ENCODE measurements around the gene NDST4. TPM values are rescaled to one million over a fixed set of nuclear protein-coding genes. Genes with fewer than 3 reads are reported as not detected.

The NDST4 gene
- not detected in 2 replicates for total RNA-seq

DNA sequence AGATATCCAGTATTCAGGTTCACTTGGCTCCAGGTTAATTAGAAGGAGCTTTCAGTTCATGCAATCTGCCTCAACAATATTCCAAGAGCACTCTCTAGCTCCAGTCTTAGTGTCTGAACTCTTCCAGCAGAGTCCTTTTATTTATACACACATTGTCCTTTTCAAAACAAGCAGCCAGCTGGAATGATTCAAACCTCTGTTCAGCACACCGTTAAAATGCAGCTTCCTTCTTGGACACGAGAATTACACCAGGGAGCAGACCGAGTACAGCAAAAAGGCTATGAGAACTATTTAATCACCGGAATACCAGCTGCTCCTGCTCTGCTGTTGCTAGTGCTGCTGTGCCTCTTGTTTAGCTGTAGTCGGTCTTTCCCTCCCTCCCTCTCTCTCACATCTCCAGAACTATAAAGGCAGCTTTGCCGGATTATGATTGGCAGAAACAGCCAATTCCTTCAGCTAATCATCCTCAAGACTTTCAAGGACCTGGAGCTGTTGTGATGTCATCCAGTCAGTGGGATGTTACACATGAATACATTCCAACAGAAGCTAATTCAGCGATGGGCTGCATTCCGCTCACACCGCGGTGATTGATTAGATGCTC, at the start of gene NDST4:
Gene NDST4 (minus strand): TSS at position 115 of the 601 bp plus-strand sequence. CDS start 36,584 bp downstream, outside the sequence.
- H3K4me3 Mint-ChIP-seq: no peak within 1 kb of the TSS
- no peak for DNase-seq
- H3K9me3 Mint-ChIP-seq: no peaks in the 10 kb centered on the region
- H3K27ac Mint-ChIP-seq: no peak within 1 kb of the TSS
- intact Hi-C loops (cut with micrococcal nuclease): no loop called here
- no peaks in the 10 kb centered on the region for H3K36me3 Mint-ChIP-seq (ENCODE audit: low read depth)
- H3K27me3 Mint-ChIP-seq: no peaks in the 10 kb centered on the region
- no peaks in the 10 kb centered on the region for H3K4me1 Mint-ChIP-seq

DNA sequence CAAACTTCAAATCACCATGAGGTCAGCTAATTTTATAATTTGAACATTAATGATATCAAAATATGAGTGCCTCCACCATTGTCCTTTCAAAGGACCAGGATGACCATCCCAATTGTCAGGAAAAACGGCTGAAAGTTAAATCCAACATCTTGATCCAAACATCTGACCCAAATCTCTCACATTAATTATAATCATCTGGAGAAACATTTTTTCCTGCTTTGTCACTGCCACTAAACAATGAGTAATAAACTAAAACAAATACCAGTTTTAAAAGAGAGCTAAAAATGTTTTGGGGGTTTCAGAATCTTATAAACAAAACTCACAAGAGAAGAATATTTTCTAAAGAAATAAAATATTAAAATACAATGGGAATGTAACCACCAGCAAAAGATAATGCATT, 45.7 kb upstream of the NDST4 start:
- no peaks in the 10 kb centered on the region for H3K36me3 Mint-ChIP-seq (ENCODE audit: low read depth)
- no peaks in the 10 kb centered on the region for H3K9me3 Mint-ChIP-seq
- intact Hi-C loops (cut with micrococcal nuclease): no loop called here
- H3K27ac Mint-ChIP-seq: no peak overlapping the region
- DNase-seq: no peak
- H3K27me3 Mint-ChIP-seq: no peaks in the 10 kb centered on the region
- H3K4me1 Mint-ChIP-seq: no peaks in the 10 kb centered on the region
- no peak overlapping the region for H3K4me3 Mint-ChIP-seq

DNA sequence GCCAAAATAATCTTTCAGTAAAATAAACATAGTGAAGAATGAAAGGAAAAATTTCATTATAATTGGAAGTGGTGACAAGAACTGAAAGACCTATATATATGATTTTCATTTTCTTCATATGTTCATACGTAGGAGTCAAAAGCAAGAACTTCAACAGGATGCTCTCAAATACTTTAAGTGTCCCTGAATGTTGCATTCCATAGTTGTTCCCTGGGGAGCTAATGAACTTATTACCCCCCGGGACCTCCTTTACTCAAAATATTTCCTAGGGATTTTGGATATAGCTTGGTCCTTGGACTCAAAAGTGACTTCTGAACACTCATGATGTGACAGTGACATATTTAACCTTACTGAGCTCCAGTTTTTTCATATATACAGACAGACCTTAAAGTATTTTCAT, 44.9 kb upstream of the NDST4 start:
- no peaks in the 10 kb centered on the region for H3K27me3 Mint-ChIP-seq
- no peaks in the 10 kb centered on the region for H3K36me3 Mint-ChIP-seq (ENCODE audit: low read depth)
- H3K9me3 Mint-ChIP-seq: no peaks in the 10 kb centered on the region
- H3K4me1 Mint-ChIP-seq: no peaks in the 10 kb centered on the region
- no peak overlapping the region for H3K27ac Mint-ChIP-seq
- no peak overlapping the region for H3K4me3 Mint-ChIP-seq
- intact Hi-C loops (cut with micrococcal nuclease): no loop called here
- DNase-seq: no peak

DNA sequence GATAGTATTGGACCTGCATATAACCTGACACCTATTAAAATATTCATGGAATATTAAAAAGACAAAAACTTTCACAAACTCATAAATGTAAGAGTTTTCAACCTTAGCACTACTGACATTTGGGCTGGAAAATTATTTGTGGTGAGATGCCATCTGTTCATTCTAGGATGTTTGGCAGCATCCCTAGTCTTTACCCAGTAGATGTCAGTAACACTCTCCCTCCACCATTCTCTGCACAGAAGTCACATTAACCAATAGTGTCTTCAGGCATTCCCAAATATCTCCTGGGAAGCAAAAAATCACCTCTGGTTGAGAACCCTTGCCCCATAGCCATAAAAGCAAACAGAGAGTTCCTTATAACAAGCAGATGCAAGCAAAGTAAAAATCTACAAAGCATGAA, 41.4 kb upstream of the NDST4 start:
- Mint-ChIP-seq H3K27ac (no peak overlapping the region), H3K4me3 (no peak overlapping the region), H3K4me1 (no peaks in the 10 kb centered on the region), H3K9me3 (no peaks in the 10 kb centered on the region), H3K36me3 (ENCODE audit: low read depth) (no peaks in the 10 kb centered on the region), H3K27me3 (no peaks in the 10 kb centered on the region)
- DNase-seq: no peak
- intact Hi-C loops (cut with micrococcal nuclease): no loop called here

DNA sequence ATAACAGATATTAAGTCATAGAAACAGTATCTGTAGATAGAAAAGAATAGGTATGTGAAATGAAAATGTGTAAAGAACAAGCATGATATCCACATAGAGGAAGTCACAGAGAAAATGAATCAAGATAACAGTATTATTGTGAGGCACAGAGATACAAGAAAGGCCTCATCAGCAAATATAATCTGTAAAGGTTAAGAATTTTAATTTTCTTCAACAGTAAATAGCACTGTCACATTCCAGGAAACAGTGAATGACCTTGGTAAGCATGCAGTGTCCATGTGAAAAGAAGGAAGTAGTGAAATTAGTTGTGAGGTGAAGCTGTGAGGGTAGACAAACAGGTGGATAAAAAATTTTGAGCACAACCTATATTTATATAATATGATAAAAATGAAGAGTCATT, 39.5 kb upstream of the NDST4 start:
- Mint-ChIP-seq H3K27ac (no peak overlapping the region), H3K36me3 (ENCODE audit: low read depth) (no peaks in the 10 kb centered on the region), H3K4me1 (no peaks in the 10 kb centered on the region), H3K9me3 (no peaks in the 10 kb centered on the region), H3K4me3 (no peak overlapping the region), H3K27me3 (no peaks in the 10 kb centered on the region)
- intact Hi-C loops (cut with micrococcal nuclease): no loop called here
- no peak for DNase-seq

DNA sequence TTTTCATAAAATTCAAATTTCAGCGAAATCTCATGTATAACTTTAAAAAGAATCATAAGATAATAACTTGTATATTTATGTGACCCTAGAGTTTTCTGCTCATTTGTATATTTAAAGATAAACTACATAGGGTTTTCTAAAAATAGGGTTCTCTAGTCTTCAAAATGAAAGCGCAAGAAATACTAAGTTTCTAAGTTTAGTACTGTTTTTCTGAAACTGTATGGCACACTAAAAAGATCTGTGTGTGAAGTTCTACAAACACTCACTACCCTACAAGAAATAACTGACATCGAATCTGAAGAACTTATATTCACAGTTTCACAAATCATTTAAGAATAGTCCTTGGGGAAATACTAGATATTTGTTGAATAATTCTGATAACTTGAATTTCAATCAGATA, 38.7 kb upstream of the NDST4 start:
- H3K27ac Mint-ChIP-seq: no peak overlapping the region
- H3K27me3 Mint-ChIP-seq: no peaks in the 10 kb centered on the region

DNA sequence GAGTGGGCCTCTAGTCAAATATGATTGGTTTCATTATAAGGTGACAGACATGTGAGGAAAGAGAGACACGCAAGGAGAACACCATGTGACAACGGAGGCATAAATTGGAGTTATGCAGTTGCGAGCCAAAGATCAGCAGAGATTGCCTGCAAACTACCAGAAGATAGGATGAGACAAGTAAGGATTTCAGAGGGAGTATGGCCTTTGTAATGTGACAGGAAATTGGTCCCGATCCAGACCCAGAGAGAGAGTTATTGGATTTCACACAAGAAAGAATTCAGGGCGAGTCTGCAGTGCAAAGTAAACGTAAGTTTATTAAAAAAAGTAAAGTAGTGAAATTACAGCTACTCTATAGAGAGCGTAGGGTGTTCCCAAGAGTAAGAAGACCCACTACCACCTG, 35.7 kb upstream of the NDST4 start:
- Mint-ChIP-seq H3K36me3 (ENCODE audit: low read depth) (no peaks in the 10 kb centered on the region), H3K9me3 (no peaks in the 10 kb centered on the region), H3K27ac (no peak overlapping the region), H3K4me3 (no peak overlapping the region), H3K27me3 (no peaks in the 10 kb centered on the region), H3K4me1 (no peaks in the 10 kb centered on the region)
- intact Hi-C loops (cut with micrococcal nuclease): no loop called here
- DNase-seq: no peak

More for the DNA sequence above, 38.7 kb upstream of the NDST4 start:
- Mint-ChIP-seq H3K4me1 (no peaks in the 10 kb centered on the region), H3K4me3 (no peak overlapping the region), H3K36me3 (ENCODE audit: low read depth) (no peaks in the 10 kb centered on the region), H3K9me3 (no peaks in the 10 kb centered on the region)
- DNase-seq: no peak
- intact Hi-C loops (cut with micrococcal nuclease): no loop called here

DNA sequence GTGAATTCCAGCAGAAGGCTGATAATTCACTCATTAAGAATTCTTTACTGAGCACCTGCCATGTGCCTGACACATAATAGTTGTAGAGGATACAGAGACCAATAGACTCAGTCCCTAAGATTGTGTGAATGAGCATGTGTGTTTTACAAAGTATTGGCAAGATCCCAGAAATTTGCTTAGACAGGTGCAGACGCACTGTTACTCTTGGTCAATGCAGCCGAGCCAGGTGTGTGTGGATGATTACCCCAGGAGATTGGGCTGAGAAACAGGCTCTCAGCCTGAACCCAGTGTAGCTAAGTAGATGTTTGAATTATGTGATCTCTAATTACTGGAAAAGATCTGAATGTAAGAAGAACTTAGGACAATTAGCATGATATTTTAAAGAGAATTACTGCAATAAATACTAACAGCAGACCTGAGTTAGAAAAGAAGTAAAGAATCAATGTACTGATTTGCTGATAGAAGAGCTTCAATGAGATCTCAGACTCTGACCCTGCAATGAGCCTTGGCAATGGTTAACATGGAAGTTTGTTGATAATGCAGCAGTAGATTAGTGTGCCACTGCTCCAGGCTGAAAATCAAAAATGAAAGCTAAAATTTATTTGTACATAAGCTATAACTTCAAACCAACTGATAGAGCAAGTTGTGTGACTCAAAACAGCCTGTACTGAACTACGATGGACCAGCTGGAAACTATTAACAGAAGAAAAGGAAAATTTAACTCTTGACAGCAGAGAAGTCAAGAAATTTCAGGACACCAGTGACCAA, 32.2 kb upstream of the NDST4 start:
- Mint-ChIP-seq H3K36me3 (ENCODE audit: low read depth) (no peaks in the 10 kb centered on the region), H3K9me3 (no peaks in the 10 kb centered on the region), H3K4me3 (no peak overlapping the region), H3K4me1 (no peaks in the 10 kb centered on the region), H3K27me3 (no peaks in the 10 kb centered on the region), H3K27ac (no peak overlapping the region)
- intact Hi-C loops (cut with micrococcal nuclease): no loop called here
- DNase-seq: no peak

DNA sequence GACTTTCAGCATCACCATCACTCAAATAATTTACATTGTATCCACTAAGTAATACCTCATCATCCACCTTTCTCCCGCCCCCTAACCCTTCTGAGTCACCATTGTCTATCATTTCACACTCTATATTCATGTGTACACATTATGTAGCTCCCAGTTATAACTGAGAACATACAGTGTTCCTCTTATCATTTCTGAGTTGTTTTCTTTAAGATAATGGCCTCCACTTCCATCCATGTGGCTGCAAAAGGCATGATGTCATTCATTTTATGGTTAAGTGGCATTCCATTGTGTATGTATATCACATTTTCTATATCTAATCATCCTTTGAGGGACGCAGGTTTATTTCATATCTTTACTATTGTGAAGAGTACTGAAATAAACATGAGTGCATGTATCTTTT, 14.6 kb upstream of the NDST4 start:
- H3K36me3 Mint-ChIP-seq (ENCODE audit: low read depth): no peaks in the 10 kb centered on the region
- no peaks in the 10 kb centered on the region for H3K27me3 Mint-ChIP-seq
- no peak for DNase-seq
- intact Hi-C loops (cut with micrococcal nuclease): no loop called here
- H3K9me3 Mint-ChIP-seq: no peaks in the 10 kb centered on the region
- H3K4me1 Mint-ChIP-seq: no peaks in the 10 kb centered on the region
- H3K4me3 Mint-ChIP-seq: no peak overlapping the region
- H3K27ac Mint-ChIP-seq: no peak overlapping the region

DNA sequence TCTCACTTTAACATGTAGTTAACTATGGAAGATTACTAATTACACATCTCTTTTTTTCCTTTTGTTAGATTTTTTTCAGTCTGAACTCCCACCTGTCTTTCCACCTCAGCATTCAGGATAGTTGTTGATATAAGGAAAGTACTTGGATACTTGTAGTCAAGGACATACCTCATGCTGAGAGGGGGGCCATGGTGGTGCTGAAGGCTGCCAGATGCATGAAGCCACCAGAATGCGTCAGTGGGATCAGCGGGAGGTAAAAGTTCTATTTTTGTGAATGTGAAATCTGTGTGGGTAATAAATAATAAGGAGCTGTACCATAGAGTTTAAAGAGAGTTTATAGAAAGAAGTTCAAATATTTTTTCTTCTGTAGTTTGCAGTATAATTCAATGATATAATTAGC, 13.1 kb upstream of the NDST4 start:
- no peaks in the 10 kb centered on the region for H3K9me3 Mint-ChIP-seq
- no peaks in the 10 kb centered on the region for H3K27me3 Mint-ChIP-seq
- no peak overlapping the region for H3K27ac Mint-ChIP-seq
- no peaks in the 10 kb centered on the region for H3K4me1 Mint-ChIP-seq
- no peaks in the 10 kb centered on the region for H3K36me3 Mint-ChIP-seq (ENCODE audit: low read depth)
- H3K4me3 Mint-ChIP-seq: no peak overlapping the region
- DNase-seq: no peak
- intact Hi-C loops (cut with micrococcal nuclease): no loop called here

DNA sequence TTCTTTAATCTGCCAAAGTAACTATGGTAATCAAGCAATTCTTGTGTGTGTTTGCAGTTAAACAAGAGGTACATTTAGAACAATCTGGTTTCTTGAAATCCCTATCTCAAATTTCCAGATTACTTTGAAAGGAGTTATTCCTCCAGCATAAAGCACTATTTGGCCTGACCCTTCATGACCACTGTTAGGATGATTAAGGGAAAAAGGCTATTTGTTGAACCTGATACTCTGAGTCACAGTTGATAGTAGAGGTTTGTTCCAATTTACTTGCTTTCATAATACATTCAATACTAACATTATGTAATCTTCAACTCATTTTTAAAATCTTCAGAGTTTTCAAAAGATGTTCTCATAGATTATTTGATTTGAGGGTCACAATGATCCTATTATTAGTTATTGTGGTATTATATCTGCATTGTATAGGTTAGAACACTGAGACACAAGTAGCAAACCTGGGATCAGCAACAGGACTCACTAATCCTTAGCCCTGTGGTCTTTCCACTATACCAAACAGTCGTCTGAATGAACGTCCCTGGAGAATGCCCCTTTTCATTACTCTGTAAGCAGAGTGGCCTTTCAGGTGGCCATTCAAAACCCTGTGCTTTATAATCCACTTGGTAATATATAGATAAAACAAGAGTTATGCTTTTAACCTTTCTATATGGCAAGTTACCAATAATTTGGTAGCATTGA, 8.1 kb upstream of the NDST4 start:
- H3K4me1 Mint-ChIP-seq: no peaks in the 10 kb centered on the region
- intact Hi-C loops (cut with micrococcal nuclease): no loop called here
- H3K27ac Mint-ChIP-seq: no peak overlapping the region
- no peaks in the 10 kb centered on the region for H3K9me3 Mint-ChIP-seq
- H3K36me3 Mint-ChIP-seq (ENCODE audit: low read depth): no peaks in the 10 kb centered on the region
- no peaks in the 10 kb centered on the region for H3K27me3 Mint-ChIP-seq
- no peak overlapping the region for H3K4me3 Mint-ChIP-seq
- DNase-seq: no peak

DNA sequence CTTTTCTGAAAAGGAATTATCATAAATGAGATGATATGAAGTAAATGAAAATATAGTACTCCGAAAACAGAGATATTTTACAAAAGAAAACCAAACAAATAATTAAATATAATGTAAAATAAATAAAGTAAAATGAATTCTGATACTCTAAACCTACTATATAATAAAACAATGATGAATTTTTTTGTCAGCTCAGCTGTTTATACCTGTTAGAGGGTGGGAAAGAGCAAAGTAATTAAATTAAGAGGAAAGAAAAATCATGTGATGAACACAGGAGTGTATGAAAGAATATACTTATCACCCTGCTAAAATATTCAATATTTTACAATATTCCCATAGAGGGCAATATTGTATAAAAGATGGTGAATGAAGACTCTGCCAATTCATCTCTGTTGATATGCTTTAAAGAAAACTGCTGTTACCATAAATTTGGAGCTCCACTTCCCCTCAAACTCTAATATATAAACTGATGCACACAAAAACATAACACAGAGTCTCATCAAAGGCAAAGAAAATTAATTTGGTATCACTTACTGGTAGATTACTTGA, 6.5 kb upstream of the NDST4 start:
- no peaks in the 10 kb centered on the region for H3K9me3 Mint-ChIP-seq
- no peak for DNase-seq
- intact Hi-C loops (cut with micrococcal nuclease): no loop called here
- H3K27ac Mint-ChIP-seq: no peak overlapping the region
- no peak overlapping the region for H3K4me3 Mint-ChIP-seq
- no peaks in the 10 kb centered on the region for H3K36me3 Mint-ChIP-seq (ENCODE audit: low read depth)
- no peaks in the 10 kb centered on the region for H3K27me3 Mint-ChIP-seq
- H3K4me1 Mint-ChIP-seq: no peaks in the 10 kb centered on the region

DNA sequence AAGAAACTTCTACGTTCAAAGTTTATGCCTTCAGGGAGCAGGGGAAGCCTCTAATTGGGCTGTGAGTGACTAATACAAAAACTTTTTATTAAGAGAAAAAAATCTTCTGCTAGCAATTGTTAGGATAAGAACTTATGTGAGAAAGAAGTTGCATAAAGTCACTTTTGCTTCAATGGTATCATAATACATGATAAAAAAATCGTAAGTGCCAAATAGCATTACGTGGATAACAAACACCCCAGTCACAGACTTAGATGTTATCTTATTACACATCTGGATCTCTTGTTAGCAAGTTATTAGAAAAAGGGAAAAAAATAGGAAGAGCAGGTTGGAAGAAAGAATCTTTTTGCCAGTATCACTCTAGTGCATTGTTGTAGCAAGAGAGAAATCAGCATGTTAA, 4.2 kb upstream of the NDST4 start:
- no peaks in the 10 kb centered on the region for H3K4me1 Mint-ChIP-seq
- no peaks in the 10 kb centered on the region for H3K27me3 Mint-ChIP-seq
- H3K27ac Mint-ChIP-seq: no peak overlapping the region
- DNase-seq: no peak
- H3K36me3 Mint-ChIP-seq (ENCODE audit: low read depth): no peaks in the 10 kb centered on the region
- no peaks in the 10 kb centered on the region for H3K9me3 Mint-ChIP-seq
- H3K4me3 Mint-ChIP-seq: no peak overlapping the region
- intact Hi-C loops (cut with micrococcal nuclease): no loop called here
